Activated CD4-positive, alpha-beta T cell treated with anti-CD3 and anti-CD28 coated beads, Interleukin-2, amount 50 U/mL, for 24 hours (primary cell): ENCODE data around the gene GPC2.
"Not testable (repeated sequence)": the region's sequence is repeated elsewhere in the genome, so short reads cannot be mapped to it uniquely, and the experiment has no call there.

Source experiments
- DNase-seq, 2 donors: peaks; one replicate each; pipeline ENCODE4 v3.0.0-alpha.2; 2020; ENCODE audit warnings: low read depth in 1 of 2, low spot score in 1 of 2

GPC2 gene

GRCh38 chr7:100153708-100154535 is 23.3 kb downstream of the GPC2 start:
- no peak for DNase-seq

GRCh38 chr7:100152937-100153666 is 24.1 kb downstream of the GPC2 start:
- DNase-seq, result no peak

DNA sequence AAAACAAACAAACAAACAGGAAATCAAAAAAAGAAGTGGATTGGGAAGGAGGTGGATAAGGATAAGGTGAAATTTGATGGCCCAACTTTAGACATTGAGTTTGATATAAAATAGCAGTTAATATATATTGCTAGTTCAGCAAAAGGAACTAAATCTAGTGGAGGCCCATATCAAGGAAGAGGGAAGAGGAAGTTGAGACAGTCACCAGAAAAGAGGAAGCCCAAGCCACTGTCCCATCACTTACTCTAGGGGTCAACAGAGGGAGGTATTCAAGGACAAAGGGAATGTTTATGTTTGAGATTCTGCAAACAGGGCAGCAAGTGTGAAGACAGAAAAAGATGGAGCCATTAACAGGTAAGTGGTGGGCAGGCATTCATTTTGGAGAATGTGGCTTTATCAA is 24.8 kb downstream of the GPC2 start:
- no peak for DNase-seq

DNA sequence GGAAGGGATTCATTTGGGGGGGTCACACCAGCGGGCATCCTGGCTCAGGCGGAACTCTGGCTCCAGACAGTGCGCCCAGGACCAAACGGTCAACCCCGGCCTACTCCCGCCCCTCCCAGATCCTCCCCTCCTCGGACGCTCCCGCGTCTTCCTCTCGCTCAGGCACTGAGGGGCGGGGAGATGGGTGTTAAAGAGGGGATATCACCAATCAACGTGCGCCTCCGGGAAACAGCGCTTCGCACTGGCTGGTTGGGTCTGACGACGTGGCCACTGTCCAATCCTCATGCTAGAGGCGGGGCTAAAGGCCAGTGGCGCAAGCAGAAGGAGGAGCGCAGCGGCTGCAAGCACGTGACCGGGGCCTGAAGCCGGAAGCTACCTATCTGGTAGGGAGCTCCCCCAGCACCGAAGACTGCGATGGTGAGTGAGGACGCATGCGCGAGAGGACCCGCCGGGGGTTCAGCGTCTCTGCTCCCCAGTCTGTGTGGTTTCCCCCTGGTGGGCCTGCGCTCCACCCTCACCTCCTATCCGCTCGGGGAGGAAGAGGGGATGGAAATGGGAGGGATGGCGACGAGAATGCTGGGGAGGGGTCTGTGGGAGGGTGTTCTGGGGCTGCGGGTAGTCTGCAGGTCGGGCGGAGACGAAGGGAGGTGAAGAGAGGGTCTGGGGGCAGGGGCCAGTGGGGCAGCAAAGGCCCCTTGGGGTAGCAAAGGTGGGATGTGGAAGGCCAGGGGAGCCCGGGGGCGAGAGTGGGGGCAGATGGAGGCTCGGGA is 28.4 kb downstream of the GPC2 start, which contains the start of gene LAMTOR4:
LAMTOR4 (plus strand) TSS at position 360 of the 770 bp plus-strand sequence; CDS start at position 415, 55 bp downstream.
- peak; percentile 88 to 98 for DNase-seq

- no peak for DNase-seq
These were observed 29.0 kb downstream of the GPC2 start for GRCh38 chr7:100148225-100148558.

GRCh38 chr7:100147278-100147677 is 29.9 kb downstream of the GPC2 start:
- no peak for DNase-seq

- not testable (repeated sequence) for DNase-seq
These were observed 30.8 kb downstream of the GPC2 start for GRCh38 chr7:100146350-100146749.

DNA sequence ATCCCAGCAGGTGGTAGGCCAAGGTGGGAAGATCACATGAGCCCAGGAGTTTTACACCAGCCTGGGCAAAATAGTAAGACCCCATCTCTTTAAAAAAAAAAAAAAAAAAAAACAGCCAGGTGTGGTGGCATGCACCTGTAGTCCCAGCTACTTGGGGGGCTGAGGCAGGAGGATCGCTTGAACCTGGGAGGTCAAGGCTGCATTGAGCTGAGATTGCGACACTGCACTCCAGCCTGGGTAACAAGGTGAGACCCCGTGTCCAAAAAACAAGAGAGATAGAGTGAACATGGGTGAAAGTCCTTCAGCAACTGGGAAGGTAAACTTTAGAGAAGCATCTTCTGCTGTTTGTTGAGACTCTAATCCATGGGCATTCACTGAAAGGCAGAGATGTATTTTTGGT is 34.7 kb downstream of the GPC2 start:
- DNase-seq, result no peak

GRCh38 chr7:100141555-100141949 is 35.6 kb downstream of the GPC2 start:
- no peak for DNase-seq

GRCh38 chr7:100137851-100138760 is 39.1 kb downstream of the GPC2 start:
- no peak for DNase-seq

GRCh38 chr7:100132697-100133151 is 44.5 kb downstream of the GPC2 start:
- DNase-seq, result peak in 1 of 2 donors; percentile 30

DNA sequence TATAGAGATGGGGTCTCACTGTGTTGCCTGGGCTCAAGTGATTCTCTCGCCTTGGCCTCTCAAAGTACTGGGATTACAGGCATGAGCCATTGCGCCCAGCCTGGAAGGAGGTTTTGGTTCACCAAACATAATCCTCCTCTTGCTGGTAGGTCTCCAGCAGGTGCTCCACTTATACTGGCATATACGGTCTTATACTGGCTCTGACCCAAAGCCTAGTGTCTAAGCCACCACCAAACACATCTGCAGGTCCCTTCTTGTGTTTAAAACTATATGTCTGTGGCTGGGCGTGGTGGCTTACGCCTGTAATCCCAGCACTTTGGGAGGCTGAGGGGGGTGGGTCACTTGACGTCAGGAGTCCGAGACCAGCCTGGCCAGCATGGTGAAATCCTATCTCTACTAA is 45.1 kb downstream of the GPC2 start:
- DNase-seq, result no peak

- peak; percentile 72 to 74 for DNase-seq
These were observed 46.4 kb downstream of the GPC2 start for GRCh38 chr7:100130608-100131453.

GRCh38 chr7:100130220-100130607 is 47.0 kb downstream of the GPC2 start:
- DNase-seq, result not testable (repeated sequence)

GRCh38 chr7:100128637-100128963 is 48.6 kb downstream of the GPC2 start:
- no peak for DNase-seq

DNA sequence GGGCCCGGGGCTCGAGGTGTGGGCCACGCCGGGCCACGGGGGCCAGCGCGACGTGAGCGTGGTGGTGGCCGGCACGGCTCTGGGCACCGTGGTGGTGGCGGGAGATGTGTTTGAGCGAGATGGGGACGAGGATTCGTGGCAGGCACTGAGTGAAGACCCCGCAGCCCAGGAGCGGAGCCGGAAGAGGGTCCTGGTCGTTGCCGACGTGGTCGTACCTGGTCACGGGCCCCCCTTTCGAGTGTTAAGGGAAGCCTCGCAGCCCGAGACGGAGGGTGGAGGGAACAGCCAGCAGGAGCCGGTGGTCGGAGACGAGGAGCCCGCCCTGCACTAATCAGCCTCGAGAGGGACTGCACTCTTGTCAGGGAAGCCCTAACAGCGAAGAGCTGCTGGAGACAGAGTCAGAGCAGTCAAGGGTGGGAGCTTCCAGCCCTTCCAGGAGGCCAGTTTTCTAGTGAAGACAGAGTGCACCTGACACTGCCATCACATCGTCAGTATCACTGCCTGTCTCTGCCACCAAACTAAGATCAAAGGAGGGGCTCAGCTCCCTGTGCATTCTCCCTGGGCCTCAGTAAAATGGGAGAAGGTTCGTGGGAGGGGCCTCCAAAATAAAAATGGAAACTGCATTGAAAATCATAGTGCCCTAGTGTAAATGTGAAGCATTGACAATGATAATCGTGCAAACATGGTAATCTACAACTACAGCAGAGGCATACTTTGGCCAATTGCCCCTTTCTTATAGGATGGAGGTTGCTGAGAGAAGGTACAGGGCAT is 49.1 kb downstream of the GPC2 start:
- DNase-seq, result peak in 1 of 2 donors; percentile 9

GRCh38 chr7:100126931-100127865 is 50.0 kb downstream of the GPC2 start, which contains the start of gene MBLAC1:
Gene MBLAC1, plus strand, starts transcription at chr7:100126967. Its CDS starts 429 bp downstream, at chr7:100127396.
- DNase-seq, result peak; percentile 87 to 90
